Right kidney (tissue), 1 donor: ENCODE measurements around the gene BFSP2.

Source experiments
- DNase-seq: peaks from one replicate; pipeline ENCODE4 v3.0.0-alpha.2; 2016

The BFSP2 gene

GRCh38 chr3:133419151-133419909 is 19.5 kb downstream of the BFSP2 start:
- DNase-seq, result no peak

DNA sequence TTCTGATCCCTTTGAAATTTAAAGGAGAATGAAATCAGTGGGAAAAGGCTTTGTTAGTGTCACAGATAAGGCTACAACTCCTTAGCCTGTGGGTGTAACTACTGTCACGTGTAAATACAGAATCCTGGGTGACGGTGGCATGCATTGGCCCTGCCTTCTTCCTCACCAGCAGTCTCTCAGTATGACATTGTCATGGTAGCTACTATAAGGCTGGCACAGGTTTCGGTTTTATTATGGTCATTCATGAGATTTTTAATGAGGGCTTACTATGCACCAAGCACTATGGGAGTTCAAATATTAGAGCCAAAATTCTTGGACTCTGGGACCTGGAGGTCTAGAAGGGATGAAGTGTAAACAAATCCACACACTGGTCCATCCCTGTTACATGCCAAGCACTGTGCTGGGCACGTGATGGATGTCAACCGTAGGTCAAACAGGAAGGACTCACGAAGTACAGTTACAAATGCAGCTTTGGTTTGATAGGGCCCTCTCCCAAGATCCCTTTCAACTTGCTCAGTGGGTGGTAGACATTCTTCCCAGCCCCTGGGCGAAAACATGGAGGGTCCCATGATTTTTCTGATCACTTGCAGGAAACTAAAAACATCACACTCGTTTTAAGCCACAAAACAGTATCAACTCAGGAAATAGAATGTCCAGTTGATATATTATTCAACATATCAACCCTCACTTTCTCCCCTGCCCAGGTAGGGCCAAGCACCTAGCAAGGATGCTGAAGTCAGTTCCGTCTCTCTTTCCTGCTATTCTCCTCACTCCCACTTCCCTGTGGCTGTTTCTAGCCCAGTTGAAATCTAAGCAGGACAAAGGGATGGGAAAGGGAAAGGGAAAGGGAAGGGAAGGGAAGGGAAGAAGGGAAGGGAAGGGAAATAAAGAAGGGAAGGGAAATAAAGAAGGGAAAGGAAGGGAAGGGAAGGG is 25.3 kb downstream of the BFSP2 start:
- no peak for DNase-seq

DNA sequence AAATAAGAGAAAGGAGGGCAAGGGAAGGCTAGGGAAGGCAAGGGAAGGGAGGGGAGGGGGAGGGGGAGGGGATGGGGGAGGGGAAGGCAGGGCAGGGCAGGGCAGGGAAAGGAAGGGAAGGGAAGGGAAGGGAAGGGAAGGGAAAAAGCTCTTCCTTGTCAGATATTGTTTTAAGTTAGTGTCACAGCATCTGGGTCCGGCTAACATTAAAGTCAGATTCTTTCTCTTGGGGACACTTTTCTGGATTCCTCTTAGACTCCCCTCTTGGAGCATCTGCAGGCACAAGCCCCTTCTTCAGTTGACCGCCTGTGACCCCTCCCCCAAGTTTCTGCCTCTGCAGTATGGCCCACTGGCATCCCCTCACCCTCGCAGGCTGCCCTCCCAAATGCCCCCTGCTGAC is 26.0 kb downstream of the BFSP2 start:
- DNase-seq, result no peak

GRCh38 chr3:133426721-133427120 is 26.9 kb downstream of the BFSP2 start:
- DNase-seq, result no peak

- no peak for DNase-seq
These were observed 28.7 kb downstream of the BFSP2 start for GRCh38 chr3:133428552-133428951.

DNA sequence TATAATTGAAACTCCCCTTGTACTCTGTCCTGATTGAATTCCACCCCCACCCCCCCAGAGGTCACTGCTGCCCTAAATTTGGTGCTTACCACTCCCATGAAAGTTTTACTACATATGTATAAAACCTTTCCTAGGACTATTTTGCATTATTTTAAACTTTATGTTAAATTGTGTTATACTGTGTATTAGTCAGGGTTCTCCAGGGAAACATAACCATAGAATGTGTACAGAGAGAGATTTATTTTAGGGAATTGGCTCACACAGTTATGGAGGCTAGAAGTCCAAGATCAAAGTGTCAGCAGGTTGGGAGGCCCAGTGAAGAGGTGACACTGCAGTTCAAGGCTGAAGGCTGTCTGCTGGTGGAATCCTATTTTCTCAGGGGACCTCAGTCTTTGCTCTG is 29.2 kb downstream of the BFSP2 start:
- no peak for DNase-seq

GRCh38 chr3:133439563-133439962 is 39.7 kb downstream of the BFSP2 start:
- no peak for DNase-seq

- no peak for DNase-seq
These were observed 40.8 kb downstream of the BFSP2 start for GRCh38 chr3:133440652-133441051.

DNA sequence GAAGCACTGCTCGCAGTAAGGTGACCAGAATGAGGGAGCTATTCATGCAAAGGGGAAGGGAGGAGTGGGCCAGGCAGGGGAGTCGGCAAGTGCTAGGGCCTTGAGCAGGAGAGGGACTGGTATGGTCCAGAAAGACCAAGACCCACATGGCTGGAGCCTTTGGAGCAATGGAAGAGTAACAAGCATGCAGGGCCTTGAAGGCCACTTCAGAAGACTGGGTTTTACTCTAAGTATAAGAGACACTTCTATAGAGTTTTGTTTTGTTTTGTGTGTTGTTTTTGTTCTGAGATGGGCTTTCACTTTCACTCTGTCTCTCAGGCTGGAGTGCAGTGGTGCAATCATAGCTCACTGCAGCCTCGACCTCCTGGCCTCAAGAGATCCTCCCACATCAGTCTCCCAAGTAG is 42.0 kb downstream of the BFSP2 start:
- no peak for DNase-seq

- DNase-seq, result no peak
These were observed 42.7 kb downstream of the BFSP2 start for GRCh38 chr3:133442518-133442917.

- no peak for DNase-seq
These were observed 44.0 kb downstream of the BFSP2 start for GRCh38 chr3:133443649-133444422.

DNA sequence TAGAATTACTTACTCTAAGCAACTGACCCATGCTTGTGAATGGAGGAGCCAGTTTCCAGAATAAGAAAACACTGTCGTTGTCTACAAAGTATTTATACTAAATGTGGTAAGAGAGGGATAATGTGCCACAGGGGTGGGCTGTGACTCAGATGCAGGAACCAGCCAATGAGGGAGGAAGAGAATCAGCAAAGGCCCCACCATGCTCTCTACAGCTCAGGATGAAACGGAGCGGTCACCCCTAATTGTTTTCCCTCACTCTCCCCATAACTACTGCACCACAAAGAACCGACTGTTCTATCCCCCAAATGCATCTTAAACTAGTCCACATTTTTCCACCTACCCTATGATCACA is 44.5 kb downstream of the BFSP2 start:
- DNase-seq, result no peak

DNA sequence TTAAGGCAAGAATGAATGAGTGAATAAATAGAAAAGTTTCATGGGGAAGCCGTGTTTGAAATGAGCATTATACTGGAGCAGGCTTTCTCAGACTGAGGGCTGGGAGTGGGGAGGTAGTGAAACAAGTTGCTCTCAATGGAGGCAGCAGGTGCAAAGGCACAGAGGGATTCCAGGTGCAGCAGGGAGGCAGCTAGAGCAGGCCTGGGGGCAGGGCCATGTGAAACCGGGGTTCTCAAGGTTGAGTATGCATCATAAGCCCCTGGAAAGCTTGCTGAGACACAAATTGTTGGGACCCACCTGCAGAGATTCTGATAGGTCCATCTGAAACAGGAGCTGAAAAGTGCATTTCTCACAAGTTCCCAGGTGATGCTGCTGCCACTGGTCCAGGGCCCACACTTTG is 45.3 kb downstream of the BFSP2 start:
- no peak for DNase-seq

DNA sequence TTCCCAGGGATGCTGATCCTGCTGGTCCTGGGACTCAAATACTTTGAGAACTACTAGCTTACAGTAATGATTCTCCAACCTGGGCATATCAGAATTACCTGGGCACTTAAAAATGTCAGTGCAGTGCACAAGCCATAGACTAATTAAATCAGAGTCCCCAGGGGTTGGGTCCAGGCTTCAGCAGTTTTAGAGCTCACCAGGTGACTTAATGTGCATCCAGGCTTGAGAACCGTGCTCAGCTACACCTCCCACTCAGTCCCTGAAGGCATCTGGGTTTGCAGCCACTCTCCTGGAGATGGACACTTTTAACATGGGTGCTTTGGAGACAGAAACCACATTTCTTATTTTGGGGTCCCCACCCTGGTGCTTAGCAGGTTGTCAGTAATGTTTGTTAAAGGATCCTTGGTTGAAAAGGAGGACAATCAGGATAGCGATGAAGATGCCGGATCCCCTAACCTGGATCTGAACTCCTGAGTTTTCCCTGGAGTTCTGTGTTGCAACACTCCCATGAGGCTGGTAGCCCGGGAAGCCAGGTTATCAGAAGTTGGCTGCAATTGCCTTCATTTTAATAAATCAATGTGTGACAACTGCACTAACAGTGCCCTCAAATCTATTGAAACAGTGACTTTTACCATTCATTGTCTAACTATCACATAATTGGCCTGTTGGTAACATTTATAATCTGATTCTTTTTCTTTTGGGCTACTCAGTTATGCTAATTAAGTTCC is 48.1 kb downstream of the BFSP2 start:
- no peak for DNase-seq

DNA sequence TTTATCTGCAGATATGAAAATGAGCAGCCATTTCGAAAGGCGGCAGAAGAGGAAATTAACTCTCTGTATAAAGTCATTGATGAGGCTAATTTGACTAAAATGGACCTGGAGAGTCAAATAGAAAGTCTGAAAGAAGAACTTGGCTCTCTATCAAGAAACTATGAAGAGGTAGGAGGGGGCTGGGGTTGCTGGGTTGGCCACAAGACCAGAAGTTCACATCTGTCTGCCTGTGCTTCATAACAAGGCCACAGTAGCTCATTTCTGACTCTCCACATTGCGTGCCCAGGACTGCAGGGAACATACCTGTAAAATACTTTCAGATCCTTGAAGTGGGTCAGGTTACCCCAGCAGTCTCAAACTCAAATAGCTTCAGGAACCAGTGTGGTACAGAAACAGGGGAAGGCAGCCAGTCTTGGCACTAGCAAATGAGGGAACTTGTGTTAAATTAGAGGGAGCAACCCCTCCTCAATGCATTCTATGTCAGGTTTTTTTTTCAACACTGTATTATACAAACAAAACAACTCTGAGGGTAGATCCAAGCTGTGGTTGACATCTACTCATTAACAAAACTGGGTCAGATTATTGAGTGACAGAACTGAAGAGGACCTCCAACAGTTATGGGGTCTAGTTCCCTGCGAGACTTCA is 48.7 kb downstream of the BFSP2 start:
- no peak for DNase-seq

DNA sequence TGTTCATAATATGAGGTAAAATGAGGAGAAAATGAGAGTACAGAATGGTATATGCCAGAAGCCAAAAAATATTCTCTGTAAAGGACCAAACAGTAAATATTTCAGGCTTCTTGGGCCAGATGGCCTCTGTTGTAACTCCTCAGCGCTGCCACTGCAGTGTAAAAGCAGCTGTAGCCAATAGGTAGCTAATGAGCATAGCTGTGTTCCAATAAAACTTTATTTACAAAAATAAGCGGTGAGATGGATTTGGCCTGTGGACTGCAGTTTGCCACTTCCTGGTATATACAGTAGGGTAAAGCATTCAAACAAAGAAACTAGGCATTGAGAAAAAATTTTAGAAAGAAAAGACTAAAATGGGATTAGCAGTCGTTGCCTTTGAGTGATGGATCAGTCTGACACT is 51.5 kb downstream of the BFSP2 start:
- DNase-seq, result no peak

GRCh38 chr3:133452641-133453319 is 52.9 kb downstream of the BFSP2 start:
- DNase-seq, result no peak

- no peak for DNase-seq
These were observed 53.5 kb downstream of the BFSP2 start for GRCh38 chr3:133453383-133453782.

DNA sequence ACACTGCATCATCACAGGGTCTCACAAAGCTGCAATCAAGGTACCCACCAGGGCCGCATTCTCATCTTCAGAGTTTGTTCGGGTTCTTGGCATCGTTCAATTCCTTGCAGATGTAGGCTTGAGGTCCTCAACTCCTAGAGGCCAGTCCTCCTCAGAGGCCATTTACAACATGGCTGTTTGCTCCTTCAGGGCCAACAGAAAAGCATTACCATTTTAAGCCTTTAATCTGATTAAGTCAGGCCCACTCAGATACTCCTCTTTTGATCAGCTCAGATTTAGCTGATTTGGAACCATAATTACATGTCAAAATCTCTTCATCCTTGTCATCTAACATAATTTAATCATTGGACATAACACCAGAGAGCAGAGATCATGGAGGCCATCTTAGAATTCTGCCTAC is 55.4 kb downstream of the BFSP2 start:
- DNase-seq, result no peak

- no peak for DNase-seq
These were observed 56.1 kb downstream of the BFSP2 start for GRCh38 chr3:133455960-133456359.

DNA sequence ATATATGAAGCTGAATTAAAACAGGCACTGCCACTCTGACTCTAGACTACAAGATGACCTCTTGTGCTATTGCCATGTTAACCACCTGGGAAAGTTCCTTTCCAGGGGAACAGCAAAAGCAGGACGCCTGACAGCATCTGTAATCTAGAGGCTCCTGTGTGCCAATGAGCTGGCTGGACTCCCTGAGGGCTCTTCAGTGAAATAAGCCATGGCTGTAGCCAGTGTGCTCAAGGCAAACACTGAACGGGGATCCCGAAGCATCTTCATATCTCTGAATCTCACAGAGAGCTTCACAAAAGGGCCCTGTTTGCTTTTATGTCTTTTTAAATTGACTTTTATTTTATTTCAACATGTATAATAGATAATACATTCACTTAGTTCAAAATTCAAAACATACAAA is 57.2 kb downstream of the BFSP2 start:
- no peak for DNase-seq
